Lower leg skin (tissue), 4 donors: Measurements from ENCODE around the gene CLCN6. TPM values are rescaled to one million over a fixed set of nuclear protein-coding genes. Genes with fewer than 3 reads are reported as not detected.

Experiments used
- DNase-seq, 2 donors: peaks; one replicate each; pipeline ENCODE4 v3.0.0-alpha.2; 2019; ENCODE audit warnings: low spot score in 2 of 2
- H3K4me3 ChIP-seq: fragments of 200-600 bp; sonication (generic); 2 replicates; pipeline ENCODE4 v1.5.1; 2017; ENCODE audit warnings: mild to moderate bottlenecking, low read depth; ENCODE audit not compliant: poor library complexity, severe bottlenecking
- CTCF ChIP-seq, 3 donors: fragments of 450-650 bp; IDR thresholded peaks; one replicate each; pipeline ENCODE4 v1.5.1; 2016; ENCODE audit warnings: antibody characterized with exemption in 3 of 3, mild to moderate bottlenecking in 3 of 3, moderate library complexity in 2 of 3
- POLR2A ChIP-seq, 2 donors: fragments of 450-650 bp; IDR thresholded peaks; one replicate each; pipeline ENCODE4 v1.6.1; 2016 to 2017; ENCODE audit warnings: antibody characterized with exemption in 2 of 2, mild to moderate bottlenecking in 1 of 2, moderate library complexity in 1 of 2
- WGBS, 2 donors: methylation state at CpG; one replicate each; pipeline ENCODE4 v1.1.5; 2018; 5-methylcytosine and 5-hydroxymethylcytosine counted together
- intact Hi-C: fragments of 100-400 bp; cut with DNase I; formaldehyde crosslinking; loops from one replicate; pipeline ENCODE4 v1.15.0; 2023; ENCODE audit warnings: low total_unique reads
- total RNA-seq, 4 donors: library from RNA; depleted of rRNA; stranded (reverse); fragments of >200 nt; gene quantifications; one replicate each; pipeline ENCODE4 v1.1.0, GENCODE V29; 2016

The CLCN6 gene
- total RNA-seq, 4 donors from 2014 or later: 7.0 to 12.4 (median 10.9) TPM

DNA sequence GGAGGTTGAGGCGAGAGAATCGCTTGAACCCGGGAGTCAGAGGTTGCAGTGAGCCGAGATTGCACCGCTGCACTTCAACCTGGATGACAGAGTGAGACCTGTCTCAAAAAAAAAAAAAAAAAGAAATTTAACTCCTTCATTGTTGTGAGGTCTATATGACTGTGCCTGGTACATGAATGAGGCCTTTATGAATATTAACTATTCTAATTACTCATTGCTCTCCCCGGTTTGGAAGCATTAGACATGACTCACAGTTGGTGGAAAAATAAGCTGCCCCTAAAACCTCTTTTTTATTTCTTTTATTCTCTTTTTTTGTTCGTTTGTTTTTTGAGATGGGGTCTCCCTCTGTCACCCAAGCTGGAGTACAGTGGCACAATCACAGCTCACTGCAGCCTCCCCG is 49.4 kb downstream of the CLCN6 start:
- intact Hi-C loops: no loop called here
- WGBS, 2 donors: 71% methylated on average over 8 of the region's 8 CpGs
- no peak for TF ChIP-seq CTCF (IDR thresholded peaks at IDR 0.05)
- no peak for TF ChIP-seq POLR2A (IDR thresholded peaks at IDR 0.05)
- no peak overlapping the region for H3K4me3 ChIP-seq
- DNase-seq: no peak

DNA sequence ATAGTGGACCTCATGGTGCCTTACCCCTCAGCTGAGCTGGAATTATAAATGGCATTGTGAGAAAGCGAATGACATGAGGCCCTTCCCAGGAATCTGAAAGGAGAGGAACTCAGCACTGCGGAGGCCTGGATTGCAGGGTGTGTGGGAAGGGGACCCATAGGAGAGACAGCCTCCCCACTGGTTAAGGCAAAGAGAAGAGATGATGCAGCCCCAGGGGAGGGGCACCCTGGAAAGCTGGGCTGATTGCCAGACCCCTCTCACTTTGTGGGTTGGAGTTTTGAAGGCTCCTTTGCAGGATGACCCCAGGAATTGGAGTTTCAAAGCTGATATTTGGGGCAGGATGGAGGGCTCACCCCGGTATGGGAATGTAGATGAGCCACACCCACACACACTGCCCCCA is 50.7 kb downstream of the CLCN6 start:
- TF ChIP-seq CTCF (IDR thresholded peaks at IDR 0.05) (no peak), POLR2A (IDR thresholded peaks at IDR 0.05) (no peak)
- intact Hi-C loops: no loop called here
- 45 to 52% methylated on average over 3 of the region's 3 CpGs for WGBS, 2 donors
- DNase-seq: no peak
- H3K4me3 ChIP-seq: no peak overlapping the region

DNA sequence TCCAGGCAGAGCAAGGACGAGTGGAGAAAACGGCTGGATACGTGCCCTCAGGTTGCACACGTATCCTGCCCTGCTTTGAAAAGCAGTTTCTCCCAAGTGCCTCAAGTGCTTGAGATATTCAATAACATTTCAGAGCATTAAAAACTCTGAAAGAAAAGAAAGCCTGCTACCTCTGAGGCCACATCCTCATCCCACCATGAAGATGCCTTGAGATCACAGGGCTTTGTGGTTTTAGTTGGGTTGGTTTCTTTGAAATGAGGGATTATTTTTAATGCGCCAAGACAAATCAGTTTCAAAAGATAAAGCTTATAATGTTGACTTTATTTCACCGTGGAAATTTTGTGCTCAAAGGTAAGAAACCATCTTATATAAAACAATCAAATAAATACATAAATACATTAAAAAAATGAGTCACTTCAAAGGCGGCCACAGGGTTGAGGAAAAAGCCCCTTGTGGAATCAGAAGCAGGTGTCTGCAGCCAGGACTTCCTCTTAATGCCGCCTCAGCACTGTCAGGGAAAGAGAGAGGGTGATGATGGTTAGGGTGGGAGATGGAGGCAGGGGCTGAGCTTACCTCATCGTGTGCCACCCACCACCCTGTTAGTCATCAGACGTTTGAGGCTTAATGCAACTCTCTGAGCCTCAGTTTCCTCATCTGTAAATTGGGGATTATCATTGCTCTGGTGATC is 51.3 kb downstream of the CLCN6 start:
- no peak for DNase-seq
- no peak overlapping the region for H3K4me3 ChIP-seq
- WGBS, 2 donors: 40 to 47% methylated on average over 10 of the region's 10 CpGs
- intact Hi-C loops: no loop called here
- TF ChIP-seq CTCF (IDR thresholded peaks at IDR 0.05) (no peak), POLR2A (IDR thresholded peaks at IDR 0.05) (no peak)

DNA sequence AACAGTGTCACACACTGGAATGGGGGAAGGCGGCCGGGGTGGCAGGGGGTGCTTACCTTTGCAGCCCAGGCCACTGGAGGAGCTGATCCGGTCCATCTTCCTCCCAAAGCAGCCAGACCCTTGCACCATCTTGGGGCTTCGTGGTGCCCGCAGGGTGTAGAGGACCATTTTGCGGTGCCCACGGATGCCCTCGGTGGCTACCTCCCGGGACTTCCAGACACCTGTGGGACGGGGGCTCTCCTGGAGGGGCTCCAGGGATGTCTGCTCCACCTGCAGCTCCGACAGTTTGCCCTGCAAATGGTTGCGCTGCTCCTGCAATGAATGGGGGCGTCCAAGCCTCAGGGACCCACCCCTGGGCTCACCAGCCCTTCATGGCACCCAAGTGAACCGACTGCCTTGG is 52.2 kb downstream of the CLCN6 start:
- H3K4me3 ChIP-seq: no peak overlapping the region
- 87 to 88% methylated on average over 5 to 12 of the region's 14 CpGs for WGBS, 2 donors
- intact Hi-C loops: no loop called here
- DNase-seq: no peak
- TF ChIP-seq CTCF (IDR thresholded peaks at IDR 0.05): no peak
- TF ChIP-seq POLR2A (IDR thresholded peaks at IDR 0.05): no peak

DNA sequence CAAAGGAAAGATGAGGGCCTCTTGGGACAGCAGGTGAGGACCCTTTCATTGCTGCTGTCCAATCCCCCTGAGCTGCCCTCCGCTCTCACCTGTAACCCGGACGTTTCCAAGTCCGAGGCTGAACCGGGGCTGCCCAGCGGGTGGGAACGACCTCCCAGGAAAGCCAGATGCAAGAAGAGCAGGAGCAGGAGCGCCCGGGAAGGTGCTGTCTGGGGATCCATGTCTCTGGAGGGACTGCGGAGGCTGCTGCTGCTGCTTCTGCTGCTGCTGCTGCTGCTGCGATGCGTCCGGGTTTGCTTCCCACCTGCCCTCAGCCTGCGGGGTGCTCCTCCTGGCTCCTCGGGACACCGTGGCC is 52.6 kb downstream of the CLCN6 start, which contains the start of gene NPPB:
Gene NPPB, minus strand, starts transcription at position 333 of the 355 bp plus-strand sequence. Its CDS starts 112 bp downstream, at position 221.
- 20 to 28% methylated on average over 7 to 14 of the region's 16 CpGs for WGBS, 2 donors
- no peak for TF ChIP-seq POLR2A (IDR thresholded peaks at IDR 0.05)
- TF ChIP-seq CTCF (IDR thresholded peaks at IDR 0.05): no peak
- no peak within 1 kb of the TSS for H3K4me3 ChIP-seq
- DNase-seq: no peak
- intact Hi-C loops: no loop called here
